GM12875 (cell line): ENCODE measurements around the gene LMOD3.

Source experiments
- H3K4me3 ChIP-seq: one replicate; pipeline ENCODE4 v1.5.1; 2011; ENCODE audit warnings: low read depth, low read length, control low read depth
- CTCF ChIP-seq: IDR thresholded peaks from 2 replicates; pipeline ENCODE4 v1.5.1; 2011; ENCODE audit warnings: low read depth, mild to moderate bottlenecking, control low read depth, inconsistent platforms, low read length, moderate library complexity, borderline replicate concordance; ENCODE audit not compliant: insufficient read depth

LMOD3 gene

GRCh38 chr3:69087030-69087791 is 35.2 kb downstream of the LMOD3 start:
- H3K4me3 ChIP-seq = peak overlapping the region; percentile 73
- TF ChIP-seq CTCF = no peak

- H3K4me3 ChIP-seq = peak overlapping the region; percentile 73
Measured at GRCh38 chr3:69085833-69086722, 36.3 kb downstream of the LMOD3 start.

GRCh38 chr3:69085168-69085832 is 37.1 kb downstream of the LMOD3 start:
- TF ChIP-seq CTCF = no peak
- peak overlapping the region; percentile 73 for H3K4me3 ChIP-seq

More at GRCh38 chr3:69085833-69086722, 36.3 kb downstream of the LMOD3 start:
- TF ChIP-seq CTCF = no peak

GRCh38 chr3:69084326-69085167 is 37.8 kb downstream of the LMOD3 start, which contains the start of gene ARL6IP5:
TSS of gene ARL6IP5 (plus strand) at chr3:69084937. CDS start at chr3:69085048, 111 bp downstream.
- TF ChIP-seq CTCF = no peak
- peak within 1 kb of the TSS; percentile 73 for H3K4me3 ChIP-seq

GRCh38 chr3:69082805-69083204 is 39.6 kb downstream of the LMOD3 start:
- H3K4me3 ChIP-seq = peak overlapping the region; percentile 5
- no peak for TF ChIP-seq CTCF

GRCh38 chr3:69082361-69082760 is 40.0 kb downstream of the LMOD3 start:
- TF ChIP-seq CTCF = no peak

More at GRCh38 chr3:69082361-69082760, 40.0 kb downstream of the LMOD3 start:
- no peak overlapping the region for H3K4me3 ChIP-seq
